ENCODE results near the gene MORC3.

DNA sequence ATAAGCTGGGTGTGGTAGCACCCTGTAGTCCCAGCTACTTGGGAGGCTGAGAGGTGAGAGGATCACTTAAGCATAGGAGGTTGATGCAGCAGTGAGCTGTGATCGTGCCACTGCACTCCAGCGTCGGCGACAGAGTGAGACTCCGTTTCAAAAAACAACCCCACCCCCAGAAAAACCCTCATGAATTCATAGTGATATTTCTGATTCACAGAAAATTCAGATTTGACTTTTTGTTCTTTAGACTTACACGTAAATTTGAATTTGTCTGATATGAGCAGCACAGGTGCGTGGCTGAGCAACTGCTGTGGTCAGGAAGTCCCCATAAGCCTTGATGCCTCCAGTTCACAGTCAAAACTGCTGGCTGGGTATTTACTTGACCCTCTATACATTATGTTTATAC is 10.0 kb upstream of the MORC3 start:
- TF ChIP-seq CTCF (IDR thresholded peaks at IDR 0.05; ENCODE audit: low read depth, low read length), result no peak
- TF ChIP-seq MAX (IDR thresholded peaks at IDR 0.05; ENCODE audit: low read depth, low read length), result no peak
